ENCODE measurements around the gene BCL3.
"Not testable (repeated sequence)": the region's sequence is repeated elsewhere in the genome, so short reads cannot be mapped to it uniquely, and the experiment has no call there.

BCL3 gene

GRCh38 chr19:44757057-44757734, 8.7 kb downstream of the BCL3 start:
- DNase-seq, result peak in 3 of 56 donors; percentile 12 to 36 (median 22)

DNA sequence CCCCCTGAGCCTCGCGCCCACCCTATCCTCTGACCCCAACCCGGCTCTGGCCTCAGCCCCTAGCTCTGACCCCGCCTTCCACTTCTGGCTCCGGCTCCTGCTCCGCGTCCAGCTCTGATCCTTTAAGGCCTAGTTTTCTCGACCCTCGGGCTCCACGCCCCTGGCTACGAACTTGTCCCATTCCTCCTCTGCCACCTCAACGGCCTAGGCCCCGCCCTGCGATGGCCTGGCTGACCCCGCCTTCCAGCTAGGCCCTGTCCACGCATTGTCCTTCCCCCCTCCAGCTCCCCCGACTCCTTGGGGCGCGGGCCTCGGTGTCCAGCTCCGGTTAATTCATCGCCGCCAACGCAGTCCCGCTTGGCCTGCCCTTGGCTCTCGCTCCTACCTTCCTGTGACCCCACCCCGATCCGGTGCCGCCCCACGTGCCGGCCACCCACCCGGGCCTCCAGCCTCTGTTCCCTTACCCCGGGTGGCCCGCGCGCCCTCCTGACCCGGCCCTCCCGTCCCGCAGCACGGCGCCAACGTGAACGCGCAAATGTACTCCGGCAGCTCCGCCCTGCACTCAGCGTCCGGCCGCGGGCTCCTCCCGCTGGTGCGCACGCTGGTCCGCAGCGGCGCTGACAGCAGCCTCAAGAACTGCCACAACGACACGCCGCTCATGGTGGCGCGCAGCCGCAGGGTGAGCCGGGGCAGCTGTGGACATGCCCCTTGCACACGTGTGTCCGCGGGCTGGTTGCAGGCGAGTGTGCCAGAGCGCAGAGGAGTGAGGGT, 9.4 kb downstream of the BCL3 start:
- peak in 15 of 56 donors; percentile 2 to 49 (median 12) for DNase-seq

- DNase-seq, result no peak
These were observed 10.1 kb downstream of the BCL3 start for GRCh38 chr19:44758596-44758995.

DNA sequence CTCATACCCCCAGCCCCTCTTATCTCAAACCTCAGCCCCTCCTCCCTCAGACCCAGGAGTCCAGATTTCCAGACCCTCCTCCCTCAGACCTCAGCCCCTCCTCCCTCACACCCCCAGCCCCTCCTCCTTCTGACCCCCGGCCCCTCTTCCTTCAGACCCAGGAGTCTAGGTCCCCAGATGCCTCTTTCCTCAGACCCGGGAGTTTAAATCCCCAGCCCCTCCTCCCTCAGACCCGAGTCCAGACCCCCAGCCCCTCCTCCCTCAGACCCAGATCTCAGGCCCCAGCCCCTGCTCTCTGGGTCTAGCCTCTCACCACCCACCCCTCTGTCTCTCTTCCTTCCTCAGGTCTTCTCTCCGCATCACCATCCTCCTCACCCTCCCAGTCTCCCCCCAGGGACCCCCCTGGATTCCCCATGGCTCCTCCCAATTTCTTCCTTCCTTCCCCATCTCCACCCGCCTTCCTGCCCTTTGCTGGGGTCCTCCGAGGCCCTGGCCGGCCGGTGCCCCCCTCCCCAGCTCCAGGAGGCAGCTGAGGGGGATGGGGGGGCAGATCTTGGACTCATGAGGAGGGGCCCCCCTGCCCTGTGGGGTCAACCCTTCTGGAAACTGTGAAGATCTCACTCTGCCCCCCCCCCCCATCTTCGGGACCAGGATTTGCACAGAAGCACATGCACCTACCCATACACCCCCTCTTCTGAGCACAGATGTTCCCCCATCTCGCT, 10.7 kb downstream of the BCL3 start:
- no peak for DNase-seq

DNA sequence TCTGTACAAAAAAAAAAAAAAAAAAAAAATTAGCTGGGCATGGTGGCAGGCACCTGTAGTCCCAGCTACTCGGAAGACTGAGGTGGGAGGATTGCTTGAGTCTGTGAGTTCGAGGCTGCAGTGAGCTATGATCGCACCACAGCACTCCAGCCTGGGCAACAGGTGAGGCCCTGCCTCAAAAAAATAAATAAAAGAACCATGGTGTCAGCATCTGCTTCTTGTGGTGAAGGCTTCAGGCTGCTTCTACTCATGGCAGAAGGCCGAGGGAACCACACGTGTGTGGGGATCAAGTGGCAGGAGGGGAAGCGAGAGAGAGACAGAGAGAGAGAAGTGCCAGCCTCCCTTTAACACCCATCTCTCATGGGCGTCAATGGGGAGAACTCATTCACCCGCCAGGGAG, 13.5 kb downstream of the BCL3 start:
- no peak for DNase-seq

GRCh38 chr19:44765033-44765948, 16.8 kb downstream of the BCL3 start:
- no peak for DNase-seq

DNA sequence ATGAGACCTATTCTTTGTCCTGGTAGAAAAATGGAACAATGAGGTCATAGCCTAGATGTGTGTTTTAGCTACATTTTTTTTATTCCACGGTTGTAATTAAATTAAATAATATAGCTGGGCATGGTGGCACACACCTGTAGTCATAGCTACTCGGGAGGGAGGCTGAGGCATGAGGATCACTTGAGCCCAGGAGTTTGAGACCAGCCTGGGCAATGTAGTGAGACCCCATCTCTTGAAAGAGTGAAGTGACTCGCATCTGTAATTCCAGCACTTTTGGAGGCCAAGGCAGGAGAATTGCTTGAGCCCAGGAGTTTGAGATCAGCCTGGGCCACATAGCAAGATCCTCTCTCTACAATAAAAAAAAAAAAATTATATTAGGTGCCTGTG, 17.4 kb downstream of the BCL3 start:
- no peak for DNase-seq

- DNase-seq, result no peak
These were observed 19.0 kb downstream of the BCL3 start for GRCh38 chr19:44767295-44768180.

DNA sequence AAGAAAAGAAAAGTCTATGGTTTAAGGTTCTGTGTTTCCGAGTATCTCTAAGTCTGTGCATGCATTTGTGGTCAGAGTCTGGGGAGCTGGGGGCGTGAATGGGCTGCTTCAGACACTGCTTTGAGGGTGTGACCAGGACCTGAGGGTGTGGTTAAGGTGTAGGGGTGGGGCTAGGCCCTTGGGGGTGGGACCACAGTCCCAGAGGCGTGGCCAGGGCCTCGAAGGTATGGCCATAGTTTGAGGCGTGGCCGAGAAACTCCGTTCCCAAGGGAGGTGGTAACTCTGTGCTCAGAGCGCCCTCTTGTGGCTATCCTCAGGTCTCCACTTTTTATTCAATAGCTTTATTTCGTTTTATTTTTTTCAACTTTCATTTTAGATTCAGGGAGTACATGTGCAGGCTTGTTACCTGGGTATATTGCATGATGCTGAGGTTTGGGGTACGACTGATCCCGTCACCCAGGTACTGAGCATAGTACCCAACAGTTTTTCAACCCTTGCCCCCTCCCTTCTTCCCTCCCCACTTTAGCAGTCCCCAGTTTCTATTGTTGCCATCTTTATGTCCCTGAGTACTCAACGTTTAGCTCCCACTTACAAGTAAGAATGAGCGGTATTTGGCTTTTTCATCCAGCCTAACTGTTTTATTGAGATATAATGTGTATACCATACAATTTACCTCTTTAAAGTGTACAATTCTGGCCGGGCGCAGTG, 22.2 kb downstream of the BCL3 start:
- peak in 43 of 56 donors; percentile 13 to 84 (median 46) for DNase-seq

- DNase-seq, result not testable (repeated sequence)
These were observed 23.6 kb downstream of the BCL3 start for GRCh38 chr19:44772144-44772543.

DNA sequence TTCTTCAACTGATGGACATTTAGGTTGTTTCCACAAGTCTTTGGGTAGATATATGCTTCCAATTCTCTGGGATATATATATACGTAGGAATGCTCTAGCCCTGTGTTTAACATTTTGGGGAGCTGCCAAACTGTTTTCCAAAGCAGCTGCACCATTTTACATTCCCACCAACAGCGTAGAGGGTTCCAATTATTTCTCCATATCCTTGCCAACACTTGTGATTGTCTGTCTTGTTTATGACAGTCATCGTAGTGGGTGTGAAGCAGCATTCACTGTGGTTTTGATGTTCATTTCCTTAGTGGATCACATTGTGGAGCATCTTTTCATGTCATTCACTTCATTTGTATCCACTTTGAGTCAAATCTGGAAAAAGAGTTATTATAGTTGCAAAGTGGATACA, 24.5 kb downstream of the BCL3 start:
- no peak for DNase-seq

- DNase-seq, result no peak
These were observed 27.2 kb downstream of the BCL3 start for GRCh38 chr19:44775676-44776240.

DNA sequence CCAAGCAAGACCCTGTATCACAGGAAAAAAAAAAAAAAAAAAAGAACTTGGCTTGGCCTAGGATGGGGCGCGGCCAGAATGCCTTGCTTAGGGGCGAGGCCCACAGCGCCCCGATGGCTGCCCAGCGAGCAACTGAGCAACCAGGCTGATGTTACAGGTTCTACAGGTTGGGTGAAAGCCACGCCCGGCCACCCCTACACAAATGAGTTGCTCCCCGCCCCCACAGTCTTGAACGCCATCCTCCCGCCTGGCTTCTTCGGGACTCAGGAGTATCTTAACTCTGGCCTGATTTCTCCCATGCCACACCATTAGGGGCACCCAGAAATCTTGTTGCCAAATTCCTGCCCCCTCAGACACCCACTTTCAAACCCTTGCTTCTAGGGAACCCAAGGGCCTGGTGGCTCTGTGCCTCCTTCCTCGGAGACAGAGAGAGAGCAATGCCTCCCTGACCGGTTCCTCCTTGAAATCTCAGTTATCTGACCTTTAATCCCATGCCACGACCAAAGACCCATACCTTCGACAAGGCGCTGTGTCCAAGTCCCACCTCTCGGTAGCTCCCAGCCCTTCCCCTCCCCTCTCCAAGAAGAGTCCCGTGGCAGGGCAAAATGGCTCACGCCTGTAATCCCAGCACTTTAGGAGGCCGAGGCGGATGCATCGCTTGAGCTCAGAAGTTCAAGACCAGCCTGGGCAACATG, 28.0 kb downstream of the BCL3 start:
- no peak for DNase-seq

DNA sequence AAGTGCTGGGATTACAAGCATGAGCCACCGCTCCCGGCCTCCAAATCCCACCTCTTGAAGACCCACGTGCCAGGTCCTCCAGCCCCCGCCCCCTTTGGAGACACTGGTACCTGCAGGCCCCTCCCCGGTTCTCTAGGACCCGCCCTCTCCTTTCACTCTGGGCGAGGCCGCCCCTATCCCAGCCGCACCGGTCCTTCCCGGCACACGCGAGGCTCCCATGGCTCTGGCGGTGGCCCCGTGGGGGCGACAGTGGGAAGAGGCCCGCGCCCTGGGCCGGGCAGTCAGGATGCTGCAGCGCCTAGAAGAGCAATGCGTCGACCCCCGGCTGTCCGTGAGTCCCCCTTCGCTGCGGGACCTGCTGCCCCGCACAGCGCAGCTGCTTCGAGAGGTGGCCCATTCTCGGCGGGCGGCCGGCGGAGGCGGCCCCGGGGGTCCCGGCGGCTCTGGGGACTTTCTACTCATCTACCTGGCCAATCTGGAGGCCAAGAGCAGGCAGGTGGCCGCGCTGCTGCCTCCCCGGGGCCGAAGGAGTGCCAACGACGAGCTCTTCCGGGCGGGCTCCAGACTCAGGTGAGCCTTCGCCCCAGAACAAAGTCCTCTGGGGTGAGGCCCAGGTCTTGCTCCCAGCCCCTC, 29.3 kb downstream of the BCL3 start, which contains the start of gene CBLC:
CBLC (plus strand) TSS at position 176 of the 633 bp plus-strand sequence; CDS start at position 218, 42 bp downstream.
- DNase-seq, result no peak

DNA sequence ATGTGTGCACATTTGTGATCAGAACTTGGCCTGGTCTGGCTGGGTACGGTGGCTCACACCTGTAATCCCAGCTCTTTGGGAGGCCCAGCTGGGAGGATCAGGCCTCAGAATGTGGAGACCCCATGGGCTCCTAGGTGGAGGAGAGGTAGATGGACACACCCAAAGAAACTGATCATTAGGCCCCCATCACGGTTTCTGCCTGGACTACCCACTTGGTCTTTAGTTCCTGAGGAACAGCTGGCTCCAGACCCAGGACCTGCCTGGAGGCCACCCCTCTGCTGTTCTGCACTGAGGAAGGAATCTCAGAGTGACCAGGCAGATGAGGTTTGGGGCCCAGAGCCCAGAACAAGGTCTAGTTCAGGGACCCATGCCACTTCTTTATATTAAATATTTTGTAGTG, 30.6 kb downstream of the BCL3 start:
- no peak for DNase-seq

DNA sequence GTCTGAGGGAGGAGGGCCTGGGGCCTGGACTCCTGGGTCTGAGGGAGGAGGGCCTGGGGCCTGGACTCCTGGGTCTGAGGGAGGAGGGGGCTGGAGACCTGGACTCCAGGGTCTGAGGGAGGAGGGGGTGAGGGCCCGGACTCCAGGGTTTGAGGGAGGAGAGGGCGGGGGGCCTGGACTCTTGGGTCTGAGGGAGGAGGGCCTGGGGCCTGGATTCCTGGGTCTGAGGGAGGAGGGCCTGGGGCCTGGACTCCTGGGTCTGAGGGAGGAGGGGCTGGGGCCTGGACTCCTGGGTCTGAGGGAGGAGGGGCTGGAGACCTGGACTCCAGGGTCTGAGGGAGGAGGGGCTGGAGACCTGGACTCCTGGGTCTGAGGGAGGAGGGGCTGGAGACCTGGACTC, 33.2 kb downstream of the BCL3 start:
- not testable (repeated sequence) for DNase-seq

DNA sequence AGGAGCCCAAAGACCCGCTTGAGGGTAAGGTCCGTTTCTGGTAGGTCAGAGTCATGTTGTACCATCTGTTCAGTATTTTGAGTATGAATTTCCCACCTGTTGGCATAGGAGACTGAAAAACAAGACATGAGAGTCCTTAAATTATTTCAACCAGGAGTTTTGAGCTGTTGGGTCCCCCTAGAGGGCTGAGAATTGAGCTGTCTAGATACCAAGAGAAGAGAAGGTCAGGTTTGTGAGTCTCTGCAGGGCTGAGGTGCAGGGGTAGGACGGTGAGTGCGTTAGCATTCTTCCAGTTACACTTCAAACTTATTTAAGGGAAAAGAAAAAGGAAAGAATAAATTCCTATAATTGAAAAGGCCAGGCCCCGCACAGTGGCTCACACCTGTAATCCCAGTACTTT, 34.2 kb downstream of the BCL3 start:
- DNase-seq, result no peak

- DNase-seq, result no peak
These were observed 35.0 kb downstream of the BCL3 start for GRCh38 chr19:44783545-44783944.

All from nucleus accumbens (tissue), 56 donors.